ENCODE data around the gene RIC1. TPM values are rescaled to one million over a fixed set of nuclear protein-coding genes. Genes with fewer than 3 reads are reported as not detected.

Gene RIC1
- total RNA-seq, 1 experiment from 2014 or later: 86.8 TPM

DNA sequence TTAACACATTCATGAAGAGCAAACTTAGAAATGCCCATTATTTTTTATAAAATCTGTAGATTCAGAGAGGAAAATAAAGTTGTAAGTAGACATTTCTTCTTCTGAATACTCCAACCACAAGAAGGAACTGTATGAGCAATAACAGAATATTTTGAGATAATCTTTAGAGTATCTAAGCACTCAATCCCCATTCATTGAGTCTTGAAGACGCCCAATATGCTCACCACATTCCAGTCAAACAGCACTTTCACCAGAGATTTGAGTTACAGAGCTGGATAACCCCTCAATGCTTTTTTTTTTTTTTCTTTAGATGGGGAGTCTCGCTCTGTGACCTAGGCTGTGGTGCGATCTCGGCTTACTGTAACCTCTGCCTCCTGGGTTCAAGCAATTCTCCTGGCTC lies 14.7 kb upstream of the RIC1 start:
- Histone ChIP-seq H3K4me2 (ENCODE audit: low read depth, low read length, poor library complexity, severe bottlenecking) (no peak overlapping the region), H3K36me3 (ENCODE audit: insufficient read depth, low read length) (peaks cover 10% of the 10 kb centered on the region)

DNA sequence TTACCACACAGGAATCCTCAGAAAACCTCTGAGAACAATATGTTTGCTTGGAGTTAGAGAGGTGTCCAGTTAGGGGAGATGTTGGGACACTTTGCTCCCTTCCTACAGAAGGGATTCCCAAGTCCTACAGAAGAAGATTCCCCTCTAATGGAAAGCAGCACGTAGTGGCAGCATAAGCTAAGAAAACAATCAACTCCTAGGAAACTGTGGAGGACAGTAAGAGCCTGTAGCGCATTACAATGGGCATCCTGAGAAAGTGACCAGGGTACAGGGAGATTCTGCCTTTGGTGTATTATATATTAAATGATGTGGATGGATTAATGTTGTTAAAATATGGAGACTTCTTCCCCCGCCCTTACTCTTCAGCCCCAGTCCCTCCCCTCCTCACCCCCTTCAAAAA lies 13.9 kb upstream of the RIC1 start:
- DNase-seq: no peak
- Histone ChIP-seq H3K36me3 (ENCODE audit: insufficient read depth, low read length) (peaks cover 10% of the 10 kb centered on the region), H3K4me2 (ENCODE audit: low read depth, low read length, poor library complexity, severe bottlenecking) (no peak overlapping the region), H3K4me1 (ENCODE audit: low read length) (peaks cover 62% of the 10 kb centered on the region), H3K27me3 (ENCODE audit: low read length) (no peaks in the 10 kb centered on the region), H3K9me2 (replicated peaks; ENCODE audit: insufficient read depth, low read length) (no peaks in the 10 kb centered on the region), H3K79me2 (ENCODE audit: low read length) (peaks cover 97% of the 10 kb centered on the region), H3K4me3 (ENCODE audit: low read length) (no peak overlapping the region), H3K9ac (ENCODE audit: low read length) (no peak overlapping the region), H3K9me3 (ENCODE audit: low read length) (no peaks in the 10 kb centered on the region), H4K20me1 (ENCODE audit: insufficient read depth, low read depth, low read length) (no peaks in the 10 kb centered on the region; the same call in 1 of the 2 replicates), H2AFZ (ENCODE audit: low read length) (no peak overlapping the region), H3K27ac (ENCODE audit: low read length) (no peak overlapping the region)

More for the DNA sequence above, 14.7 kb upstream of the RIC1 start:
- H4K20me1 ChIP-seq (ENCODE audit: insufficient read depth, low read depth, low read length): no peaks in the 10 kb centered on the region
- H3K9ac ChIP-seq (ENCODE audit: low read length): no peak overlapping the region
- peaks cover 66% of the 10 kb centered on the region for H3K4me1 ChIP-seq (ENCODE audit: low read length)
- H3K4me3 ChIP-seq (ENCODE audit: low read length): no peak overlapping the region
- no peaks in the 10 kb centered on the region for H3K9me3 ChIP-seq (ENCODE audit: low read length)
- no peak overlapping the region for H2AFZ ChIP-seq (ENCODE audit: low read length)
- no peak overlapping the region for H3K27ac ChIP-seq (ENCODE audit: low read length)
- DNase-seq: no peak
- peaks cover 95% of the 10 kb centered on the region for H3K79me2 ChIP-seq (ENCODE audit: low read length)
- H3K27me3 ChIP-seq (ENCODE audit: low read length): no peaks in the 10 kb centered on the region
- no peaks in the 10 kb centered on the region for H3K9me2 ChIP-seq (replicated peaks; ENCODE audit: insufficient read depth, low read length)

DNA sequence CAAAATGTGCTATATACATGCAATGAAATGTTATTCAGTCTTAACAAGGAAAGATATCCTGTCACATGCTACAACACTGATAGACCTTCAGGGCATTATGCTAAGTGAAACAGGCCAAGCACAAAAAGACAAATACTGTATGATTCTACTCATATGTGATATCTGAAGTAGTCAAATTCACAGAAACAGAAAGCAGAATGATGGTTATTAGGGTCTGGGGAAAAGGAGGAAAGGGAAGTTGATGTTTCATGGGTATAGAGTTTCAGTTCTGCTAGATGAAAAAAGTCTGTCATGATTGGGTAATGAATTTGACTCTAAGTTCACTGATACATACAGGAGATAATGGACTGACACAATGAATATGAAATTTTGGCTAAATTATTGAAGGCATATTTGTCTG lies 11.2 kb upstream of the RIC1 start:
- H3K36me3 ChIP-seq (ENCODE audit: insufficient read depth, low read length): peaks cover 21% of the 10 kb centered on the region
- H3K27ac ChIP-seq (ENCODE audit: low read length): peak overlapping the region; percentile 90
- H3K4me2 ChIP-seq (ENCODE audit: low read depth, low read length, poor library complexity, severe bottlenecking): peak overlapping the region; percentile 50
- H3K9me2 ChIP-seq (replicated peaks; ENCODE audit: insufficient read depth, low read length): no peaks in the 10 kb centered on the region
- no peaks in the 10 kb centered on the region; the same call in none of the 2 replicates for H4K20me1 ChIP-seq (ENCODE audit: insufficient read depth, low read depth, low read length)
- peaks cover 38% of the 10 kb centered on the region for H3K4me1 ChIP-seq (ENCODE audit: low read length)
- no peaks in the 10 kb centered on the region for H3K9me3 ChIP-seq (ENCODE audit: low read length)
- H3K9ac ChIP-seq (ENCODE audit: low read length): peak overlapping the region; percentile 38; the same call in 1 of the 2 replicates
- peak; percentile 84 for DNase-seq
- no peaks in the 10 kb centered on the region for H3K27me3 ChIP-seq (ENCODE audit: low read length)
- peak overlapping the region; percentile 31 for H3K4me3 ChIP-seq (ENCODE audit: low read length)
- no peak overlapping the region for H2AFZ ChIP-seq (ENCODE audit: low read length)
- peaks cover 97% of the 10 kb centered on the region for H3K79me2 ChIP-seq (ENCODE audit: low read length)

DNA sequence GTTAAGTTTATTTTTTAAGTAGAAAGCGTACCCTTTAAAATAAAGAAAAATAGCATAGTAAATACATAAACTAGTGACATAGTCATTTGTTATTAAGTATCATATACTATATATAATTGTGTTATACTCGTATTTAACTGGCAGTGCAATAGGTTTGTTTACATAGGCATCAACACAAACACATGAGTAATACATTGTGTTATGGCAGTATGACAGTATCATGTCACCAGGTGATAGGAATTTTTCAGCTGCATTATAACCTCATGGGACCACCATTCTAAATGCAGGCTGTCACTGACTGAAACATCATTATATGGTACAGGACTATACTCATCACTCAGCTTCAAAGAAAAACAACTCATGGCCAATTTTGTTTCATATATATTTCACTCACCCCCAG lies 8.4 kb upstream of the RIC1 start:
- H3K27ac ChIP-seq (ENCODE audit: low read length): no peak overlapping the region
- H2AFZ ChIP-seq (ENCODE audit: low read length): no peak overlapping the region
- H3K4me3 ChIP-seq (ENCODE audit: low read length): no peak overlapping the region
- no peaks in the 10 kb centered on the region for H3K27me3 ChIP-seq (ENCODE audit: low read length)
- peaks cover 46% of the 10 kb centered on the region for H3K4me1 ChIP-seq (ENCODE audit: low read length)
- H3K79me2 ChIP-seq (ENCODE audit: low read length): peaks cover 97% of the 10 kb centered on the region
- H3K4me2 ChIP-seq (ENCODE audit: low read depth, low read length, poor library complexity, severe bottlenecking): no peak overlapping the region
- H3K9ac ChIP-seq (ENCODE audit: low read length): no peak overlapping the region
- H4K20me1 ChIP-seq (ENCODE audit: insufficient read depth, low read depth, low read length): no peaks in the 10 kb centered on the region; the same call in none of the 2 replicates
- peaks cover 32% of the 10 kb centered on the region for H3K36me3 ChIP-seq (ENCODE audit: insufficient read depth, low read length)
- no peaks in the 10 kb centered on the region for H3K9me2 ChIP-seq (replicated peaks; ENCODE audit: insufficient read depth, low read length)
- DNase-seq: no peak
- H3K9me3 ChIP-seq (ENCODE audit: low read length): no peaks in the 10 kb centered on the region

DNA sequence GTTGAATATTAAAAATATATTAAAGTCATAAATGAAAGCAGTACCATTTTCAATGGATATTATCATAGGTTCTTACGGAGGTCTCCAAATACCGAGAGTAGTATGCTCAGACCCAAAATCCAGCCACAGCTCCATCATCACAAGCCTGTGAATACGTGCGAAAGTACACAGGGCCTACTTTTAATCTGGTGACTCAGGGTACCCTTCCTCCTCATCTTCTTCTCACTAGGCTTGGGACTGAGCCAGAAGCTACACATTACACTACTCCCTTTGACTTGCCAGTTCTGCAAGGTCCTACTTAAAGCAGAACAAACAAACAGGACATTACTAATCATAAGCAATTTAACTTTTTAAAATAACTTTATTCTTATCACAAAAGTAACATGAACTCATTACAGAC lies 7.6 kb upstream of the RIC1 start:
- Histone ChIP-seq H3K79me2 (ENCODE audit: low read length) (peaks cover 97% of the 10 kb centered on the region), H3K9ac (ENCODE audit: low read length) (no peak overlapping the region), H3K27me3 (ENCODE audit: low read length) (no peaks in the 10 kb centered on the region), H3K4me3 (ENCODE audit: low read length) (no peak overlapping the region), H2AFZ (ENCODE audit: low read length) (no peak overlapping the region), H4K20me1 (ENCODE audit: insufficient read depth, low read depth, low read length) (no peaks in the 10 kb centered on the region; the same call in none of the 2 replicates), H3K9me3 (ENCODE audit: low read length) (no peaks in the 10 kb centered on the region), H3K4me1 (ENCODE audit: low read length) (peaks cover 52% of the 10 kb centered on the region), H3K9me2 (replicated peaks; ENCODE audit: insufficient read depth, low read length) (no peaks in the 10 kb centered on the region), H3K27ac (ENCODE audit: low read length) (no peak overlapping the region), H3K4me2 (ENCODE audit: low read depth, low read length, poor library complexity, severe bottlenecking) (no peak overlapping the region), H3K36me3 (ENCODE audit: insufficient read depth, low read length) (peaks cover 29% of the 10 kb centered on the region)
- no peak for DNase-seq

DNA sequence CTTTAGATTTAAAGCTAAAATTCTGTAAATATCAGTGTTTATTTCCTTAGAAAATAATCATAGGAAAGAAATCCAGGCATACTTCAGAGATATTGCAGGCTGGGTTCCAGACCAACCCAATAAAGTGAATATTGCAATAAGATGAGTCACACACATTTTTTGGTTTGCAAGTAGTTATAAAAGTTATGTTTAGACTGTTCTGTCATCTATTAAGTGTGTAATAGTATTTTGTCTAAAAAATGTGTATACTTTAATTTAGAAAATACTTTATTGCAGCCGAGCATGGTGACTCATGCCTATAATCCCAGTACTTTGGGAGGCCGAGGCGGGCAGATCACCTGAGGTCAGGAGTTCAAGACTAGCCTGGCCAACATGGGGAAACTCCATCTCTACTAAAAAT lies 6.9 kb upstream of the RIC1 start:
- Histone ChIP-seq H3K4me1 (ENCODE audit: low read length) (peaks cover 56% of the 10 kb centered on the region), H2AFZ (ENCODE audit: low read length) (no peak overlapping the region), H3K4me2 (ENCODE audit: low read depth, low read length, poor library complexity, severe bottlenecking) (no peak overlapping the region), H3K79me2 (ENCODE audit: low read length) (peaks cover 97% of the 10 kb centered on the region), H3K4me3 (ENCODE audit: low read length) (no peak overlapping the region), H4K20me1 (ENCODE audit: insufficient read depth, low read depth, low read length) (no peaks in the 10 kb centered on the region; the same call in none of the 2 replicates), H3K9me3 (ENCODE audit: low read length) (no peaks in the 10 kb centered on the region), H3K36me3 (ENCODE audit: insufficient read depth, low read length) (peaks cover 25% of the 10 kb centered on the region), H3K9ac (ENCODE audit: low read length) (no peak overlapping the region), H3K27ac (ENCODE audit: low read length) (0 out of 2 replicates have a peak overlapping the region, but pooled peaks have one; percentile 34), H3K9me2 (replicated peaks; ENCODE audit: insufficient read depth, low read length) (no peaks in the 10 kb centered on the region), H3K27me3 (ENCODE audit: low read length) (no peaks in the 10 kb centered on the region)
- DNase-seq: no peak

DNA sequence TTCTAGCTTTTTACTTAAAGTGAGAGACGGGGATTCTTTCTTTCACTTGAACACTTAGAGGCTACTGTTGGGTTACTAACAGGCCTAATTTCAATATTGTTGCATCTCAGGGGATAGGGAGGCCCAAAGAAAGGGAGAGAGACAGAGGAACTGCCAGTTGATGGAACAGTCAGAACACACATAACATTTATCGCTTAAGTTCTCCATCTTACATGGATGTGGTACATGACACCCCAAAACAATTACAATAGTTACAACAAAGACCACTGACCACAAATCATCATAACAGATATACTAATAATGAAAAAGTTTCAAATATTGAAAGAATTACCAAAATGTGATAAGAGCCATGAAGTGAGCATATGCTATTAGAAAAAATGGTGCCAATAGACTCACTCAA lies 4.3 kb upstream of the RIC1 start:
- no peak overlapping the region for H3K4me3 ChIP-seq (ENCODE audit: low read length)
- peaks cover under 1% of the 10 kb centered on the region for H4K20me1 ChIP-seq (ENCODE audit: insufficient read depth, low read depth, low read length)
- H3K9ac ChIP-seq (ENCODE audit: low read length): no peak overlapping the region
- no peaks in the 10 kb centered on the region for H3K9me2 ChIP-seq (replicated peaks; ENCODE audit: insufficient read depth, low read length)
- no peak overlapping the region for H2AFZ ChIP-seq (ENCODE audit: low read length)
- peak overlapping the region; percentile 99; the same call in 1 of the 2 replicates for H3K27ac ChIP-seq (ENCODE audit: low read length)
- peaks cover 22% of the 10 kb centered on the region for H3K36me3 ChIP-seq (ENCODE audit: insufficient read depth, low read length)
- H3K4me2 ChIP-seq (ENCODE audit: low read depth, low read length, poor library complexity, severe bottlenecking): no peak overlapping the region
- peaks cover 94% of the 10 kb centered on the region for H3K79me2 ChIP-seq (ENCODE audit: low read length)
- H3K4me1 ChIP-seq (ENCODE audit: low read length): peaks cover 47% of the 10 kb centered on the region
- no peaks in the 10 kb centered on the region for H3K27me3 ChIP-seq (ENCODE audit: low read length)
- no peaks in the 10 kb centered on the region for H3K9me3 ChIP-seq (ENCODE audit: low read length)
- no peak for DNase-seq

DNA sequence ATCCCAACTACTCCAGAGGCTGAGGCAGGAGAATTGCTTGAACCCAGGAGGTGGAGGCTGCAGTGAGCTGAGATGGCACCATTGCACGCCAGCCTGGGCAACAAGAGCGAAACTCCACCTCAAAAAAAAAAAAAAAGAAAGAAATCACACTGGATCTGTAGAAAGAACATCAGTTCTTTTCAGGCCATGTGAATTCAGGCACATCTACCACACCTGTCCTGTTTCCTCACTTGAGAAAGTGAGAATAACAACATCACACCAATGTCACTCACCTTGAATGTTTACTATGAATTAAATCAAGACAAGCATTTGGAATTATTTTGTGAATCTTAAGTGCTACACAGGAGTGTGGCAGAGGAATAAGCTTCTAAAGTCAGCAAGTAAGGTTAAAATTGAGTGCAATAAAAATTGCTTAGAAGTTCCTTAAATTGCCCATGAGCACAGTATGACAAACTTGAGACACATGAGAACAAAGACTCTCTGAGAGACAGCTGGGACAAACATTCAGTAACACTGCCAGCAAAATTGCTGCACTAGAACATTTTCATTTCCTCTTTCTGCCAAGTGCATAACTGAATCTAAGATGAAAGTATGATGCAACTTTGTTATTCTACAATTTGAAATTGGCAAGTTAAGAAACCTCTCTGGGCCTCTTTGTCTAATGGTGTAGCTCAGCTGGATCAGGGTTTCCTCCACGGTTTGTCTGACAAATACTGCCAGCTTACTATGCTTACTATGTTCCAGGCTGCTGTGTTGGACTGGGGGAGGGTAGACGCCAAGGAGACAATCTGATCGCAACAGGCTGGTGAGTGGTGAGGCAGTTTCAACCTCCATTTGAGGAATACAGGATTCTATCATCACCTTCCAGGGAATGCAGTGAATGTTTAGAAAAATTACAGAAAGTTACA lies 1.9 kb upstream of the RIC1 start:
- H3K4me1 ChIP-seq (ENCODE audit: low read length): peaks cover 56% of the 10 kb centered on the region

More for the DNA sequence above, 1.9 kb upstream of the RIC1 start:
- Histone ChIP-seq H3K36me3 (ENCODE audit: insufficient read depth, low read length) (peaks cover 11% of the 10 kb centered on the region), H3K9me2 (replicated peaks; ENCODE audit: insufficient read depth, low read length) (no peaks in the 10 kb centered on the region), H3K9me3 (ENCODE audit: low read length) (no peaks in the 10 kb centered on the region), H3K27ac (ENCODE audit: low read length) (peak overlapping the region; percentile 99), H3K9ac (ENCODE audit: low read length) (peak overlapping the region; percentile 99), H3K4me3 (ENCODE audit: low read length) (peak overlapping the region; percentile 87), H3K79me2 (ENCODE audit: low read length) (peaks cover 94% of the 10 kb centered on the region), H3K27me3 (ENCODE audit: low read length) (no peaks in the 10 kb centered on the region), H4K20me1 (ENCODE audit: insufficient read depth, low read depth, low read length) (peaks cover 9% of the 10 kb centered on the region), H2AFZ (ENCODE audit: low read length) (no peak overlapping the region), H3K4me2 (ENCODE audit: low read depth, low read length, poor library complexity, severe bottlenecking) (peak overlapping the region; percentile 79)
- DNase-seq: peak; percentile 94
